DND-41 (cell line): ENCODE measurements around the gene BLID.

Source experiments
- ATAC-seq: fragments of 200-7000 bp; cut with Tn5 transposase; 3 replicates; pipeline ENCODE4 v1.9.1; 2021; ENCODE audit warnings: low read depth; ENCODE audit not compliant: insufficient read depth
- DNase-seq: peaks from one replicate; pipeline ENCODE4 v3.0.0-alpha.2; 2020
- H2AFZ ChIP-seq: 2 replicates; pipeline ENCODE4 v1.6.0; 2012; ENCODE audit warnings: low read depth, low read length
- H3K27ac ChIP-seq: 2 replicates; pipeline ENCODE4 v1.5.1; 2012; ENCODE audit warnings: low read length, inconsistent platforms
- H3K27me3 ChIP-seq: fragments of 200-600 bp; sonication (generic); 2 replicates; pipeline ENCODE4 v1.6.0; 2012; ENCODE audit warnings: low read length, mild to moderate bottlenecking, inconsistent platforms; ENCODE audit not compliant: insufficient read depth, poor library complexity
- H3K36me3 ChIP-seq: 2 replicates; pipeline ENCODE4 v1.5.1; 2012; ENCODE audit warnings: low read length, inconsistent platforms; ENCODE audit not compliant: insufficient read depth
- H3K4me1 ChIP-seq: 2 replicates; pipeline ENCODE4 v1.5.1; 2012; ENCODE audit warnings: mild to moderate bottlenecking, low read length; ENCODE audit not compliant: insufficient read depth
- H3K4me2 ChIP-seq: 2 replicates; pipeline ENCODE4 v1.6.0; 2012; ENCODE audit warnings: mild to moderate bottlenecking, moderate library complexity, low read length, inconsistent platforms; ENCODE audit not compliant: insufficient read depth
- H3K4me3 ChIP-seq, 2 experiments: fragments of 200-600 bp in 1 of 2; shearing (Covaris generic) in 1 of 2; 2 replicates each; pipeline ENCODE4 v1.5.1; 2012 to 2016; ENCODE audit warnings: inconsistent platforms in 2 of 2, low read length in 2 of 2, mild to moderate bottlenecking in 2 of 2, low read depth in 1 of 2, moderate library complexity in 1 of 2
- H3K79me2 ChIP-seq: 2 replicates; pipeline ENCODE4 v1.6.0; 2012; ENCODE audit warnings: low read length, inconsistent platforms; ENCODE audit not compliant: insufficient read depth
- H3K9ac ChIP-seq: 2 replicates; pipeline ENCODE4 v1.6.0; 2012; ENCODE audit warnings: low read depth, mild to moderate bottlenecking, inconsistent platforms, low read length, moderate library complexity
- H3K9me3 ChIP-seq: 2 replicates; pipeline ENCODE4 v1.5.1; 2012; ENCODE audit warnings: low read length, moderate library complexity, mild to moderate bottlenecking, inconsistent platforms; ENCODE audit not compliant: insufficient read depth, severe bottlenecking
- H4K20me1 ChIP-seq: 2 replicates; pipeline ENCODE4 v1.6.0; 2012; ENCODE audit warnings: low read length; ENCODE audit not compliant: insufficient read depth
- EZH2 ChIP-seq: IDR thresholded peaks from 3 replicates; pipeline ENCODE4 v1.6.1; 2012; ENCODE audit warnings: borderline replicate concordance, low read depth, mild to moderate bottlenecking, moderate library complexity, low read length, inconsistent platforms; ENCODE audit not compliant: severe bottlenecking
- TF ChIP-seq, protein P1 (sequence below): IDR thresholded peaks from 2 replicates; pipeline ENCODE4 v1.5.1; 2012; ENCODE audit warnings: borderline replicate concordance, low read length, moderate library complexity, mild to moderate bottlenecking; ENCODE audit not compliant: poor library complexity, severe bottlenecking; ENCODE audit errors: extremely low read depth

Gene BLID

GRCh38 chr11:122126024-122126688 lies 10.1 kb upstream of the BLID start:
- DNase-seq (no peak), ATAC-seq (no peak)
- H3K4me1 ChIP-seq, result no peaks in the 10 kb centered on the region
- H3K27me3 ChIP-seq, result no peaks in the 10 kb centered on the region
- no peaks in the 10 kb centered on the region for H3K36me3 ChIP-seq
- H3K79me2 ChIP-seq, result no peaks in the 10 kb centered on the region
- no peak overlapping the region for H3K27ac ChIP-seq
- no peaks in the 10 kb centered on the region for H4K20me1 ChIP-seq
- no peak overlapping the region for H3K9ac ChIP-seq
- no peak overlapping the region for H3K4me2 ChIP-seq
- no peak overlapping the region for H2AFZ ChIP-seq
- H3K4me3 ChIP-seq, result no peak overlapping the region
- TF ChIP-seq EZH2, result no peak
- TF ChIP-seq, protein P1, sequence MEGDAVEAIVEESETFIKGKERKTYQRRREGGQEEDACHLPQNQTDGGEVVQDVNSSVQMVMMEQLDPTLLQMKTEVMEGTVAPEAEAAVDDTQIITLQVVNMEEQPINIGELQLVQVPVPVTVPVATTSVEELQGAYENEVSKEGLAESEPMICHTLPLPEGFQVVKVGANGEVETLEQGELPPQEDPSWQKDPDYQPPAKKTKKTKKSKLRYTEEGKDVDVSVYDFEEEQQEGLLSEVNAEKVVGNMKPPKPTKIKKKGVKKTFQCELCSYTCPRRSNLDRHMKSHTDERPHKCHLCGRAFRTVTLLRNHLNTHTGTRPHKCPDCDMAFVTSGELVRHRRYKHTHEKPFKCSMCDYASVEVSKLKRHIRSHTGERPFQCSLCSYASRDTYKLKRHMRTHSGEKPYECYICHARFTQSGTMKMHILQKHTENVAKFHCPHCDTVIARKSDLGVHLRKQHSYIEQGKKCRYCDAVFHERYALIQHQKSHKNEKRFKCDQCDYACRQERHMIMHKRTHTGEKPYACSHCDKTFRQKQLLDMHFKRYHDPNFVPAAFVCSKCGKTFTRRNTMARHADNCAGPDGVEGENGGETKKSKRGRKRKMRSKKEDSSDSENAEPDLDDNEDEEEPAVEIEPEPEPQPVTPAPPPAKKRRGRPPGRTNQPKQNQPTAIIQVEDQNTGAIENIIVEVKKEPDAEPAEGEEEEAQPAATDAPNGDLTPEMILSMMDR, result no peak
- H3K9me3 ChIP-seq, result no peaks in the 10 kb centered on the region

GRCh38 chr11:122123263-122123929 lies 7.4 kb upstream of the BLID start:
- no peak overlapping the region for H3K4me3 ChIP-seq
- no peak for ATAC-seq
- TF ChIP-seq EZH2, result no peak
- TF ChIP-seq, protein P1, result no peak
- H4K20me1 ChIP-seq, result no peaks in the 10 kb centered on the region
- H3K27me3 ChIP-seq, result peaks cover 2% of the 10 kb centered on the region
- H3K36me3 ChIP-seq, result no peaks in the 10 kb centered on the region
- no peak overlapping the region for H3K27ac ChIP-seq
- H2AFZ ChIP-seq, result no peak overlapping the region
- H3K9ac ChIP-seq, result no peak overlapping the region
- H3K4me2 ChIP-seq, result no peak overlapping the region
- no peaks in the 10 kb centered on the region for H3K9me3 ChIP-seq
- no peak for DNase-seq
- H3K4me1 ChIP-seq, result no peaks in the 10 kb centered on the region
- no peaks in the 10 kb centered on the region for H3K79me2 ChIP-seq

DNA sequence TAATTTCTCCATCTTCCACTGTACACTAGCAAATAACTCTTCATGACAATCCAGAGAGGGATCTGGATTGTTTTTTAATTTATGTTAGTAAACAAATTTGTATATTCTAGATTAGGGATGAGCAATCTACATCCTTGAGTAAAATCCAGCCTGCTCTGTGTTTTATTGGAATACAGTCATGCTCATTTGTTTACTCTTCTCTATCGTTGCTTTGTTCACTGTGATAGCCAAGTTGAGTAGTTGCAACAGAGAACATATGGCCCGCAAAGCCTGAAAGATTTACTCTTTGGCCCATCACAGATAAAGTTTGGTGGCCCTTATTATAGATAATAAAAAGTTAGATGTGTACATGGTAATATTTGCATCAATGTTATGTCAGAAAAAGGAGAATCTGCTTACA lies 6.2 kb upstream of the BLID start:
- TF ChIP-seq, protein P1, result no peak
- no peak for TF ChIP-seq EZH2
- no peaks in the 10 kb centered on the region for H3K4me1 ChIP-seq
- H3K9me3 ChIP-seq, result no peaks in the 10 kb centered on the region
- H3K4me3 ChIP-seq, result no peak overlapping the region
- H3K4me2 ChIP-seq, result no peak overlapping the region
- ATAC-seq (no peak), DNase-seq (no peak)
- H4K20me1 ChIP-seq, result no peaks in the 10 kb centered on the region
- H3K27me3 ChIP-seq, result peaks cover 2% of the 10 kb centered on the region
- no peak overlapping the region for H2AFZ ChIP-seq
- no peak overlapping the region for H3K9ac ChIP-seq
- H3K36me3 ChIP-seq, result no peaks in the 10 kb centered on the region
- H3K79me2 ChIP-seq, result no peaks in the 10 kb centered on the region
- H3K27ac ChIP-seq, result no peak overlapping the region
